Panc1 (cell line): Measurements from ENCODE around the gene IQGAP1.

ENCODE experiments used
- CTCF ChIP-seq: fragments of 450-650 bp; IDR thresholded peaks from 2 replicates; pipeline ENCODE4 v1.5.1; 2017; ENCODE audit warnings: mild to moderate bottlenecking
- POLR2AphosphoS5 ChIP-seq: IDR thresholded peaks from 2 replicates; pipeline ENCODE4 v1.6.1; 2012; ENCODE audit warnings: mild to moderate bottlenecking, low read depth, low read length, moderate library complexity
- REST ChIP-seq, 2 experiments: IDR thresholded peaks; 2 replicates each; pipeline ENCODE4 v1.6.1; 2011 to 2012; ENCODE audit warnings: low read depth in 2 of 2, control low read depth in 1 of 2, low read length in 1 of 2, mild to moderate bottlenecking in 1 of 2, moderate library complexity in 1 of 2; ENCODE audit not compliant: insufficient read depth in 1 of 2
- SIN3A ChIP-seq: IDR thresholded peaks from 2 replicates; pipeline ENCODE4 v1.6.1; 2012; ENCODE audit warnings: low read depth, mild to moderate bottlenecking, low read length, moderate library complexity, borderline replicate concordance; ENCODE audit not compliant: insufficient read depth

- no peak for TF ChIP-seq POLR2AphosphoS5
- no peak for TF ChIP-seq CTCF
- no peak for TF ChIP-seq REST (IDR thresholded peaks at IDR 0.05; ENCODE audit: insufficient read depth in 1 of 2, low read depth in 2 of 2, low read length in 1 of 2)
- TF ChIP-seq SIN3A: no peak
Measured at GRCh38 chr15:90411176-90411575, 23.1 kb downstream of the IQGAP1 start.
